Keratinocyte (primary cell): Measurements from ENCODE around the gene ENDOU.

Source experiments
- EZH2 ChIP-seq: IDR thresholded peaks from one replicate; pipeline ENCODE4 v1.6.1; 2012; ENCODE audit warnings: inconsistent platforms, mild to moderate bottlenecking, low read length, moderate library complexity
- TF ChIP-seq, protein P1 (sequence below), 3 experiments: IDR thresholded peaks in 1 of 3; conservative IDR thresholded peaks in 1 of 3; optimal IDR thresholded peaks in 1 of 3; 2 replicates in 2 of 3; 3 replicates in 1 of 3; pipeline versions ENCODE3 to v1.5.1; 2011; ENCODE audit warnings: low read length in 3 of 3, mild to moderate bottlenecking in 3 of 3, moderate library complexity in 2 of 3, control low read depth in 1 of 3, inconsistent platforms in 1 of 3; ENCODE audit not compliant: insufficient read depth in 2 of 3; ENCODE audit errors: extremely low read depth in 1 of 3

DNA sequence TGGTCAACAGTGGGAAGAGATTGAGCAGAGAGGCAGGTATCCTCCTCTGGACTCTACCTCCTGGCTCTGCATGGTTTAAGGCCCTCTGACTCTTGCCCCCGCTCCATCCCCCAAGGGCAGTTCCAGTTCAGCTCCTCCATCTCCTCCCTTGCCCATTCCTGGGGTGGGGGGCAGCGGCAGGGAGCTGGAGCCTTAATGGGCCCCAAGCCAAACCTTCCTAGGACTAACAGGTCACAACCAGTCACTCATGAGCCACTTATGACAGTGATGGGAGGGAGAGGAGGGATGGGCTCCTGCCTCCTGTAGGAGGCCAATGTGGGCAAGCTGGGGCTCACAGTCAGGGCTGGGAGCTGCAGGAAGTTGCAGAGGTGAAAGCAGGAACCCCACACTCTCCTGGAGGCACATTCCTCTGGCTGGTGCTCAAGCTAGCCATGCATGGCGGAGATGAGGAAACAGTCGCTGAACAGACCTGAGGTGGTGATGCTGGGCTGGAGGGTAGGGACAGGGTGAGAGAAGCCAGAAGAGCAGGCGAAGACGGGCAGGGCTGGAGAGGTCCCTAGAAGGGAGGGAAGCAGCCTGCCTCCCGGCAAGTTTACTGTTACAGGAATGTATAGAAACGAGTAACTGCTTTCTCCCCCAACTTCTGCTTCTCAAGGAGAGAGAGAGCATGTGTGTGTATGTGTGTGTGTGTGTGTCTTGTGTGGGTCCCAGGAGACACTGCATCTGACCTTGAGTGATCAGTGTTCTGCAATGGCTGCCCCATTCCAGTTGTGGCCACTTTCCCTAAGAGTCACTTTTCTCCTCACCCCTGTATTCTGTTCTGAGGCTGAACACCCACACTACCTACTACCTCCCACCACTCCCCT is 38.4 kb upstream of the ENDOU start:
- TF ChIP-seq, protein P1, sequence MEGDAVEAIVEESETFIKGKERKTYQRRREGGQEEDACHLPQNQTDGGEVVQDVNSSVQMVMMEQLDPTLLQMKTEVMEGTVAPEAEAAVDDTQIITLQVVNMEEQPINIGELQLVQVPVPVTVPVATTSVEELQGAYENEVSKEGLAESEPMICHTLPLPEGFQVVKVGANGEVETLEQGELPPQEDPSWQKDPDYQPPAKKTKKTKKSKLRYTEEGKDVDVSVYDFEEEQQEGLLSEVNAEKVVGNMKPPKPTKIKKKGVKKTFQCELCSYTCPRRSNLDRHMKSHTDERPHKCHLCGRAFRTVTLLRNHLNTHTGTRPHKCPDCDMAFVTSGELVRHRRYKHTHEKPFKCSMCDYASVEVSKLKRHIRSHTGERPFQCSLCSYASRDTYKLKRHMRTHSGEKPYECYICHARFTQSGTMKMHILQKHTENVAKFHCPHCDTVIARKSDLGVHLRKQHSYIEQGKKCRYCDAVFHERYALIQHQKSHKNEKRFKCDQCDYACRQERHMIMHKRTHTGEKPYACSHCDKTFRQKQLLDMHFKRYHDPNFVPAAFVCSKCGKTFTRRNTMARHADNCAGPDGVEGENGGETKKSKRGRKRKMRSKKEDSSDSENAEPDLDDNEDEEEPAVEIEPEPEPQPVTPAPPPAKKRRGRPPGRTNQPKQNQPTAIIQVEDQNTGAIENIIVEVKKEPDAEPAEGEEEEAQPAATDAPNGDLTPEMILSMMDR (optimal IDR thresholded peaks at IDR 0.05 in 1 of 3, IDR thresholded peaks at IDR 0.05 in 1 of 3, conservative IDR thresholded peaks at IDR 0.05 in 1 of 3; ENCODE audit: extremely low read depth in 1 of 3, insufficient read depth in 2 of 3, low read length in 3 of 3), result no peak
- TF ChIP-seq EZH2, result no peak
